ENCODE data around the gene SERPINA12.
A peak's percentile ranks its signal among the peaks of the same experiment; 100 is the strongest.
"Not testable (repeated sequence)": the region's sequence is repeated elsewhere in the genome, so short reads cannot be mapped to it uniquely, and the experiment has no call there.

The SERPINA12 gene

DNA sequence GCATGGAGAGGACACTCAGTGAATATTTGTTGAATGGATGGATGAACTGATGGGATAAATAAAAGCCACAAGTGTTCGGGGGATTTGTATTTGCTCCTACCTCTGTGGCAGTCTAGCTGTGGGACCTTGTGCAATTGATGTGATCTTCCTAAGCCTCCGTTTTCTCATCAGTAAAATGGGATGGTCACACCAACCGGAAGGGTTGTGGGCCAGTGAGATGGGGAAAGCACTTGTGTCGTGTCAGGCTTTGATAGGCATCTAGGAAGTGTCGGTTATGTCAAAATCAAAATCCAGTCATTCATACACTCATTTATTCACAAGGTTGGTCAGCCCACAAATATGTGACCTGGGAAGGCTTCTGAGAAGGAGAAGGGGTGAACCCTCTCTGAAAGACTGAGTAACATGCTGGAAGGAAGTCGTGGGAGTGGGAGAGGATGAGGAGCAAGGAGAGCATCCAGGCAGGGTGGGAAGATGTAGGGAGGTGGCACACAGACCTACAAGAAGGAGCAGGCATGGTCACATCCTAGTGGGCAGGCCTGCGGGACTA lies 25.5 kb downstream of the SERPINA12 start:
- no peak for DNase-seq (ENCODE audit: low read depth, low spot score)
- ChIA-PET POLR2A (no interaction called here), CTCF (interaction anchor here (0.6 to 5.3 kb wide), 9 partner anchors 32 to 541 kb away, joined by 3 to 137 read pairs (median 4); partner anchors contain the start of gene SERPINA11)
- TF ChIP-seq, protein P1, sequence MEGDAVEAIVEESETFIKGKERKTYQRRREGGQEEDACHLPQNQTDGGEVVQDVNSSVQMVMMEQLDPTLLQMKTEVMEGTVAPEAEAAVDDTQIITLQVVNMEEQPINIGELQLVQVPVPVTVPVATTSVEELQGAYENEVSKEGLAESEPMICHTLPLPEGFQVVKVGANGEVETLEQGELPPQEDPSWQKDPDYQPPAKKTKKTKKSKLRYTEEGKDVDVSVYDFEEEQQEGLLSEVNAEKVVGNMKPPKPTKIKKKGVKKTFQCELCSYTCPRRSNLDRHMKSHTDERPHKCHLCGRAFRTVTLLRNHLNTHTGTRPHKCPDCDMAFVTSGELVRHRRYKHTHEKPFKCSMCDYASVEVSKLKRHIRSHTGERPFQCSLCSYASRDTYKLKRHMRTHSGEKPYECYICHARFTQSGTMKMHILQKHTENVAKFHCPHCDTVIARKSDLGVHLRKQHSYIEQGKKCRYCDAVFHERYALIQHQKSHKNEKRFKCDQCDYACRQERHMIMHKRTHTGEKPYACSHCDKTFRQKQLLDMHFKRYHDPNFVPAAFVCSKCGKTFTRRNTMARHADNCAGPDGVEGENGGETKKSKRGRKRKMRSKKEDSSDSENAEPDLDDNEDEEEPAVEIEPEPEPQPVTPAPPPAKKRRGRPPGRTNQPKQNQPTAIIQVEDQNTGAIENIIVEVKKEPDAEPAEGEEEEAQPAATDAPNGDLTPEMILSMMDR (IDR thresholded peaks at IDR 0.05; ENCODE audit: insufficient read depth, low read length, missing control alignments): no peak
- no peak overlapping the region for H3K4me3 ChIP-seq (ENCODE audit: low read depth, low read length)

DNA sequence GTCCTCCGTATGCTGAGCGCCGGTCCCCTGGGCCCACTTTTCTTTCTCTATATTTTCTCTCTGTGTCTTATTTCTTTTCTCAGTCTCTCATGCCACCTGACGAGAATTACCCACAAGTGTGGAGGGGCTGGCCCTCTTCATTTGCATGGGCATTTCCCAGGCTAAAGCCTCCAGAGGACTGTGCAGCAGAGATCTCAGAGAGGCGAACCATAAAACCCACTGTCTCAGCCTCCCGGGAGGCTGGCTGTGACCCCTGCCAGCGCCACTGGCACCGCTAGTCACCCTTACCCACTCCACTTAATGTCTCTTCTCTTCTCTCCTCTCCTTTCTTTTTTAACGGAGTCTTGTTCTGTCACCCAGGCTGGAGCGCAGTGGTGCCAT lies 26.2 kb downstream of the SERPINA12 start:
- POLR2A ChIA-PET: no interaction called here

DNA sequence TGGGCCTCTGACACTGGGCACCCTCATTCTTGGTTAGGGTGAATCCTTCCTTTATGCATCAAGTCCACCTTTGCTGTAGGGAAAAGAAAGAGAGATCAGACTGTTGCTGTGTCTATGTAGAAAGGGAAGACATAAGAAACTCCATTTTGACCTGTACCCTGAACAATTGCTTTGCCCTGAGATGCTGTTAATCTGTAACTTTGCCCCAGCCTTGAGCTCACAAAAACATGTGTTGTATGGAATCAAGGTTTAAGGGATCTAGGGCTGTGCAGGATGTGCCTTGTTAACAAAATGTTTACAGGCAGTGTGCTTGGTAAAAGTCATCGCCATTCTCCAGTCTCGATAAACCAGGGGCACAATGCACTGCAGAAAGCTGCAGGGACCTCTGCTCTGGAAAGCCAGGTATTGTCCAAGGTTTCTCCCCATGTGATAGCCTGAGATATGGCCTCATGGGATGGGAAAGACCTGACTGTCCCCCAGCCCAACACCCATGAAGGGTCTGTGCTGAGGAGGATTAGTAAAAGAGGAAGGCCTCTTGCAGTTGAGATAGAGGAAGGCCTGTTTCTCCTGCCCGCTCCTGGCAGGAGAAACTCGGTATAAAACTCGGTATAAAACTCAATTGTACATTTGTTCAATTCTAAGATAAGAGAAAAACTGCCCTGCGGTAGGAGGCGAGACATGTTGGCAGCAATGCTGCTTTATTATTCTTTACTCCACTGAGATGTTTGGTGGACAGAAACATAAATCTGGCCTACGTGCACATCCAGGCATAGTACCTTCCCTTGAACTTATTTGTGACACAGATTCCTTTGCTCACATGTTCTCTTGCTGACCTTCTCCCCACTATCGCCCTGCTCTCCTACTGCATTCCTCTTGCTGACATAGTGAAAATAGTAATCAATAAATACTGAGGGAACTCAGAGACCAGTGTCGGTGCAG lies 26.9 kb downstream of the SERPINA12 start:
- POLR2A ChIA-PET; H3K4me3 ChIP-seq (ENCODE audit: low read depth, low read length); CTCF ChIA-PET; DNase-seq (ENCODE audit: low read depth, low spot score): not testable (repeated sequence)

More for the DNA sequence above, 26.2 kb downstream of the SERPINA12 start:
- CTCF ChIA-PET: interaction anchor here (5.3 kb wide), 1 partner anchor 60 kb away, joined by 43 read pairs; no protein-coding TSS in a partner anchor
- TF ChIP-seq, protein P1 (IDR thresholded peaks at IDR 0.05; ENCODE audit: insufficient read depth, low read length, missing control alignments): no peak
- DNase-seq (ENCODE audit: low read depth, low spot score): no peak
- H3K4me3 ChIP-seq (ENCODE audit: low read depth, low read length): no peak overlapping the region

DNA sequence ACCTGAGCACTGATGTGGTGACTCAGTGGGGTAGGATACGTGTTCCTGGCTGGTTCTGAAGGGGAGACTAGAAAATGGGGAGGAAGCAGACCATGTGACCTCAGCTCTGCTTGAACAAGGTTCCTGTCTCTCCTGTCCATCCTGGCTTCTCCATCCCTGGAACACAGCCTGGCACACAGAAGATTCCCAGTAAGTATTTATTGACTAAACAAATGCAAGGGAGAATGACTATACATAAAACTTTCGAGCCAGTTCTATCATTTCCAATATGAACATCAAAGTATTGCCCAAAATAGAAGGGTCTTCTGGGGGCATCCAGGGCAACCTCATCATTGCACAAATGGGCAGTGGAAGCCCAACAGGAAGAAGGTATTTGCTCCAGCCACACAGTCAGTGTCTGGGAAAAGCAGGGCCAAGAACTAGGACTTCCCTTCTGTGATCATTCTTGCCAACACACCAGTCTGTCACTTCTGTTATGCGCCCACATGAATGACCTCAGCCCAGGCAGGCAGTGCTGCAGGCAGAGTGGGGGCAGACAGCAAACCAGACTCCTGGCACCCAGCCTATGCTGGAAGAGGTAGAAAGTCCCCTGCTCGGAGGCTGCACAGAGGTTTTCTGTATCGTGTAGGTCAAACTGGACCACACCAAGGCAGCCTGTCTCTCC lies 27.7 kb downstream of the SERPINA12 start:
- POLR2A ChIA-PET: no interaction called here
- DNase-seq (ENCODE audit: low read depth, low spot score): peak; percentile 29
- CTCF ChIA-PET: interaction anchor here (1.0 to 2.3 kb wide), 3 partner anchors 48 to 60 kb away, joined by 3 to 10 read pairs (median 3); no protein-coding TSS in a partner anchor
- TF ChIP-seq, protein P1 (IDR thresholded peaks at IDR 0.05; ENCODE audit: insufficient read depth, low read length, missing control alignments): no peak
- no peak overlapping the region for H3K4me3 ChIP-seq (ENCODE audit: low read depth, low read length)

DNA sequence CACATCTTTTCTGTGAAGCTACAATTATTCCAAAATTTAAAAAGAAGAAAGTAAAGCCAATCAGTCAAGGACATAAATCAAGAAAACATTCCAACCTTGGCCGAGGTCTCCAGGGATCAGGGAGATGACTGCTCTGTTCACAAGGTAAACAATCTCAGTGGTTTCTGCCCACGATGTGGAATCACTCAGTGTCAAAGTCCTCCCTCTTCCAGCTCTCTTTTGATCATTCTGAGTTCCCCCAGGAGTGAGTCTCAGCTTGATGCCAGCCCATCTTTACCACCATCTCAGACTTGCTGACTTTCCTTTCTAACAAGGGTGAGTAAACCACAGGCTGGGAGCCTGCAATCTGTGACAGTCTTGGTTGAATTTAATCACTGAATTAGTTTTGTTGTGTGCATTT lies 28.5 kb downstream of the SERPINA12 start:
- no peak for DNase-seq (ENCODE audit: low read depth, low spot score)
- H3K4me3 ChIP-seq (ENCODE audit: low read depth, low read length): no peak overlapping the region
- ChIA-PET POLR2A (no interaction called here), CTCF (interaction anchor here (1.0 to 2.3 kb wide), 4 partner anchors 47 to 344 kb away, joined by 3 to 10 read pairs (median 3); no protein-coding TSS in a partner anchor)
- TF ChIP-seq, protein P1 (IDR thresholded peaks at IDR 0.05; ENCODE audit: insufficient read depth, low read length, missing control alignments): no peak

DNA sequence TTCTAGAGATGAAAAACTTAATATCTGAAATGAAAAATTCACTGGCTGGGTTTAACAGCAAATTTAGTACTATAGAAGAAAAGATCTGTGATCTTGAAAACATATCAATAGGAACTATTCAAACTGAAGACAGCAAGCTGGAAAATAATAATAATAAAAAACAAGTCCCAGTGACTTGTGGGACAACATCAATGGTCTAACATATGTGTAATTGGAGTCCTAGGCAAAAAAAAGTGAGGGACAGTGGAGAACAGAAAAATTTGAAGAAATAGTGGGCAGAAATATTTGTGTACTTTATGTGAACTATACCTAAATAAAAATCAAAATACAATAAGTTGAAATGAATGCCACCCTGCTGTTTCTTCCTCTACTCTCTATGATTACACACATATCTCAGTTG lies 30.8 kb downstream of the SERPINA12 start:
- ChIA-PET POLR2A (no interaction called here), CTCF (interaction anchor here (3.6 to 6.1 kb wide), 2 partner anchors 8 to 45 kb away, joined by 14 to 81 read pairs; no protein-coding TSS in a partner anchor)
- TF ChIP-seq, protein P1 (IDR thresholded peaks at IDR 0.05; ENCODE audit: insufficient read depth, low read length, missing control alignments): no peak
- no peak overlapping the region for H3K4me3 ChIP-seq (ENCODE audit: low read depth, low read length)
- DNase-seq (ENCODE audit: low read depth, low spot score): no peak

Data from AG04449 (cell line).